Fibroblast of lung (primary cell): Measurements from ENCODE around the gene RAN. TPM values are rescaled to one million over a fixed set of nuclear protein-coding genes. Genes with fewer than 3 reads are reported as not detected.

Experiments
- DNase-seq, 2 donors: peaks; one replicate each; pipeline versions ENCODE4 v3.0.0 to v3.0.0-alpha.2; 2010; ENCODE audit warnings: low read depth in 2 of 2
- H2AFZ ChIP-seq: 2 replicates; pipeline ENCODE4 v1.5.1; 2012; ENCODE audit warnings: low read length, control low read depth, inconsistent platforms
- H3K27ac ChIP-seq: 2 replicates; pipeline ENCODE4 v1.5.1; 2011; ENCODE audit warnings: low read length, control low read depth; ENCODE audit not compliant: insufficient read depth
- H3K27me3 ChIP-seq: 2 replicates; pipeline ENCODE4 v1.5.1; 2011; ENCODE audit warnings: mild to moderate bottlenecking, low read length; ENCODE audit not compliant: control insufficient read depth, insufficient read depth
- H3K36me3 ChIP-seq: 2 replicates; pipeline ENCODE4 v1.5.1; 2011; ENCODE audit warnings: low read length; ENCODE audit not compliant: control insufficient read depth, insufficient read depth
- H3K4me1 ChIP-seq: 2 replicates; pipeline ENCODE4 v1.5.1; 2011; ENCODE audit warnings: low read length; ENCODE audit not compliant: control insufficient read depth, insufficient read depth; ENCODE audit errors: extremely low read depth
- H3K4me2 ChIP-seq: 2 replicates; pipeline ENCODE4 v1.5.1; 2011; ENCODE audit warnings: low read length, control low read depth; ENCODE audit not compliant: insufficient read depth; ENCODE audit errors: extremely low read depth
- H3K4me3 ChIP-seq, 4 experiments: fragments of 200-600 bp in 1 of 4; sonication (generic) in 1 of 4; replicated peaks in 1 of 4; 2 replicates each; pipeline ENCODE4 v1.5.1; 2011 to 2016; ENCODE audit warnings: low read length in 4 of 4, low read depth in 3 of 4, mild to moderate bottlenecking in 3 of 4, control low read depth in 2 of 4, inconsistent platforms in 1 of 4, mixed read lengths in 1 of 4; ENCODE audit not compliant: insufficient read depth in 1 of 4; ENCODE audit errors: control extremely low read depth in 1 of 4
- H3K79me2 ChIP-seq: 2 replicates; pipeline ENCODE4 v1.5.1; 2012; ENCODE audit warnings: mild to moderate bottlenecking, low read length, inconsistent platforms; ENCODE audit not compliant: control insufficient read depth, insufficient read depth
- H3K9ac ChIP-seq: 2 replicates; pipeline ENCODE4 v1.5.1; 2011; ENCODE audit warnings: mild to moderate bottlenecking, low read length, control low read depth; ENCODE audit not compliant: insufficient read depth
- H3K9me3 ChIP-seq: 2 replicates; pipeline ENCODE4 v1.5.1; 2012; ENCODE audit warnings: low read depth, low read length; ENCODE audit not compliant: control insufficient read depth, insufficient read depth
- H4K20me1 ChIP-seq: 2 replicates; pipeline ENCODE4 v1.5.1; 2011; ENCODE audit warnings: low read length; ENCODE audit not compliant: control insufficient read depth, insufficient read depth; ENCODE audit errors: extremely low read depth
- CTCF ChIP-seq, 2 donors: IDR thresholded peaks in 1 of 2; conservative IDR thresholded peaks in 1 of 2; 1 replicate in 1 of 2; 2 replicates in 1 of 2; pipeline ENCODE4 v1.5.1; 2011 to 2012; ENCODE audit warnings: low read length in 2 of 2, control low read depth in 1 of 2, inconsistent platforms in 1 of 2, low read depth in 1 of 2, mild to moderate bottlenecking in 1 of 2
- EZH2 ChIP-seq: IDR thresholded peaks from 2 replicates; pipeline ENCODE4 v1.5.1; 2012; ENCODE audit warnings: low read length, control low read depth, mild to moderate bottlenecking; ENCODE audit errors: missing control alignments
- polyA plus RNA-seq, 2 donors: library from polyadenylated mRNA; depleted of rRNA in 1 of 2; stranded (reverse) in 1 of 2; unstranded in 1 of 2; fragments of >200 nt; gene quantifications; 2 replicates each; pipeline ENCODE4 v1.2.1, GENCODE V29; 2011 to 2012; ENCODE audit warnings: missing spikeins in 1 of 2
- total RNA-seq: library from RNA; depleted of rRNA; stranded (reverse); fragments of >200 nt; gene quantifications from 2 replicates; pipeline ENCODE4 v1.2.1, GENCODE V29; 2014

The RAN gene
- total and polyA plus RNA-seq, 2 donors (not counting 1 experiment from before 2014, with no cell fraction given): 409 to 1,342 TPM

GRCh38 chr12:130879212-130879686 lies 7.4 kb downstream of the RAN start:
- Histone ChIP-seq H3K4me2 (no peak overlapping the region), H3K36me3 (peaks cover 8% of the 10 kb centered on the region), H3K9ac (no peak overlapping the region), H3K4me3 (no peak overlapping the region), H4K20me1 (no peaks in the 10 kb centered on the region), H2AFZ (no peak overlapping the region), H3K27me3 (no peaks in the 10 kb centered on the region), H3K4me1 (no peaks in the 10 kb centered on the region), H3K9me3 (no peaks in the 10 kb centered on the region), H3K79me2 (peaks cover 11% of the 10 kb centered on the region), H3K27ac (no peak overlapping the region)
- TF ChIP-seq EZH2 (no peak), CTCF (conservative IDR thresholded peaks at IDR 0.05 in 1 of 2, IDR thresholded peaks at IDR 0.05 in 1 of 2; ENCODE audit: low read depth in 1 of 2, low read length in 2 of 2) (no peak)
- no peak for DNase-seq

- Histone ChIP-seq H3K36me3 (peaks cover 7% of the 10 kb centered on the region), H3K27me3 (no peaks in the 10 kb centered on the region), H3K9ac (no peak overlapping the region), H3K4me3 (peak overlapping the region in 3 of 4 experiments; percentile 27 to 58 (median 28)), H3K4me1 (no peaks in the 10 kb centered on the region), H3K4me2 (peak overlapping the region; percentile 71), H3K9me3 (no peaks in the 10 kb centered on the region), H2AFZ (peak overlapping the region; percentile 69), H3K27ac (no peak overlapping the region), H4K20me1 (no peaks in the 10 kb centered on the region), H3K79me2 (peaks cover 5% of the 10 kb centered on the region)
- TF ChIP-seq EZH2: no peak
- no peak for TF ChIP-seq CTCF (conservative IDR thresholded peaks at IDR 0.05 in 1 of 2, IDR thresholded peaks at IDR 0.05 in 1 of 2; ENCODE audit: low read depth in 1 of 2, low read length in 2 of 2)
- no peak for DNase-seq
Measured at GRCh38 chr12:130879781-130880389, 8.0 kb downstream of the RAN start.

GRCh38 chr12:130880411-130880885 lies 8.6 kb downstream of the RAN start:
- H3K79me2 ChIP-seq: peaks cover 2% of the 10 kb centered on the region
- peaks cover 7% of the 10 kb centered on the region for H3K36me3 ChIP-seq
- no peaks in the 10 kb centered on the region for H3K27me3 ChIP-seq
- H4K20me1 ChIP-seq: no peaks in the 10 kb centered on the region
- no peaks in the 10 kb centered on the region for H3K4me1 ChIP-seq
- H3K9ac ChIP-seq: no peak overlapping the region
- TF ChIP-seq CTCF (conservative IDR thresholded peaks at IDR 0.05 in 1 of 2, IDR thresholded peaks at IDR 0.05 in 1 of 2; ENCODE audit: low read depth in 1 of 2, low read length in 2 of 2) (no peak), EZH2 (no peak)
- no peak for DNase-seq
- H3K4me2 ChIP-seq: peak overlapping the region; percentile 71
- no peak overlapping the region for H3K27ac ChIP-seq
- H3K9me3 ChIP-seq: no peaks in the 10 kb centered on the region
- peak overlapping the region; percentile 69 for H2AFZ ChIP-seq
- peak overlapping the region; percentile 27 to 58 (median 38) for H3K4me3 ChIP-seq
